BLaER1 (cell line): ENCODE results near the gene CAMK2D.

ENCODE experiments used
- H3K27ac ChIP-seq: shearing (Covaris generic); formaldehyde crosslinking; 2 replicates; pipeline ENCODE4 v1.8.1; 2022
- H3K27me3 ChIP-seq: shearing (Covaris generic); formaldehyde crosslinking; 2 replicates; pipeline ENCODE4 v1.8.1; 2022
- H3K36me3 ChIP-seq: shearing (Covaris generic); formaldehyde crosslinking; 2 replicates; pipeline ENCODE4 v1.8.1; 2022
- H3K4me1 ChIP-seq: shearing (Covaris generic); formaldehyde crosslinking; 2 replicates; pipeline ENCODE4 v1.8.1; 2022
- H3K4me2 ChIP-seq: shearing (Covaris generic); formaldehyde crosslinking; 2 replicates; pipeline ENCODE4 v1.8.1; 2022
- H3K4me3 ChIP-seq: shearing (Covaris generic); formaldehyde crosslinking; 2 replicates; pipeline ENCODE4 v1.8.1; 2022
- H3K9ac ChIP-seq: shearing (Covaris generic); formaldehyde crosslinking; 2 replicates; pipeline ENCODE4 v1.8.1; 2022
- H3K9me3 ChIP-seq: shearing (Covaris generic); formaldehyde crosslinking; 2 replicates; pipeline ENCODE4 v1.8.1; 2022
- H4K20me1 ChIP-seq: shearing (Covaris generic); formaldehyde crosslinking; 2 replicates; pipeline ENCODE4 v1.8.1; 2022
- Cebpa-rat ChIP-seq: shearing (Covaris generic); IDR thresholded peaks from 2 replicates; pipeline ENCODE4 v1.8.1; 2022

Gene CAMK2D

GRCh38 chr4:113625902-113626301 is 135.6 kb downstream of the CAMK2D start:
- peak overlapping the region; percentile 41 for H3K4me2 ChIP-seq
- H3K27ac ChIP-seq, result no peak overlapping the region
- H3K4me3 ChIP-seq, result no peak overlapping the region
- peaks cover 27% of the 10 kb centered on the region for H3K36me3 ChIP-seq
- H3K9ac ChIP-seq, result no peak overlapping the region
- peaks cover 86% of the 10 kb centered on the region for H3K4me1 ChIP-seq
- no peak for TF ChIP-seq Cebpa-rat
- H3K9me3 ChIP-seq, result no peaks in the 10 kb centered on the region
- H4K20me1 ChIP-seq, result no peaks in the 10 kb centered on the region
- H3K27me3 ChIP-seq, result no peaks in the 10 kb centered on the region

GRCh38 chr4:113623274-113623894 is 138.2 kb downstream of the CAMK2D start:
- no peak overlapping the region for H3K4me2 ChIP-seq
- no peak overlapping the region for H3K9ac ChIP-seq
- no peak for TF ChIP-seq Cebpa-rat
- no peak overlapping the region for H3K4me3 ChIP-seq
- H3K9me3 ChIP-seq, result no peaks in the 10 kb centered on the region
- H4K20me1 ChIP-seq, result no peaks in the 10 kb centered on the region
- peaks cover 27% of the 10 kb centered on the region for H3K36me3 ChIP-seq
- H3K27me3 ChIP-seq, result no peaks in the 10 kb centered on the region
- H3K27ac ChIP-seq, result no peak overlapping the region
- peaks cover 88% of the 10 kb centered on the region for H3K4me1 ChIP-seq

GRCh38 chr4:113621633-113622032 is 139.9 kb downstream of the CAMK2D start:
- Histone ChIP-seq H3K36me3 (peaks cover 27% of the 10 kb centered on the region), H3K9ac (no peak overlapping the region), H3K27ac (peak overlapping the region; percentile 51; the same call in 1 of the 2 replicates), H4K20me1 (no peaks in the 10 kb centered on the region), H3K9me3 (no peaks in the 10 kb centered on the region), H3K4me1 (peaks cover 88% of the 10 kb centered on the region), H3K4me2 (no peak overlapping the region), H3K4me3 (no peak overlapping the region), H3K27me3 (no peaks in the 10 kb centered on the region)
- no peak for TF ChIP-seq Cebpa-rat

GRCh38 chr4:113620032-113620431 is 141.5 kb downstream of the CAMK2D start:
- Histone ChIP-seq H3K27ac (peak overlapping the region; percentile 84), H3K9me3 (no peaks in the 10 kb centered on the region), H3K4me2 (peak overlapping the region; percentile 68), H3K27me3 (no peaks in the 10 kb centered on the region), H3K4me3 (no peak overlapping the region), H3K4me1 (peaks cover 88% of the 10 kb centered on the region), H4K20me1 (no peaks in the 10 kb centered on the region), H3K9ac (peak overlapping the region; percentile 60; the same call in 1 of the 2 replicates), H3K36me3 (peaks cover 23% of the 10 kb centered on the region)
- no peak for TF ChIP-seq Cebpa-rat

GRCh38 chr4:113619526-113619925 is 142.0 kb downstream of the CAMK2D start:
- peak overlapping the region; percentile 60 for H3K9ac ChIP-seq
- TF ChIP-seq Cebpa-rat, result no peak
- peak overlapping the region; percentile 68 for H3K4me2 ChIP-seq
- H3K36me3 ChIP-seq, result peaks cover 21% of the 10 kb centered on the region
- H3K4me1 ChIP-seq, result peaks cover 88% of the 10 kb centered on the region
- no peaks in the 10 kb centered on the region for H3K27me3 ChIP-seq
- H3K4me3 ChIP-seq, result no peak overlapping the region
- no peaks in the 10 kb centered on the region for H3K9me3 ChIP-seq
- peak overlapping the region; percentile 84 for H3K27ac ChIP-seq
- H4K20me1 ChIP-seq, result no peaks in the 10 kb centered on the region

- peaks cover 99% of the 10 kb centered on the region for H3K4me1 ChIP-seq
- H3K27me3 ChIP-seq, result no peaks in the 10 kb centered on the region
- H3K4me3 ChIP-seq, result peak overlapping the region; percentile 14; the same call in 1 of the 2 replicates
- H3K36me3 ChIP-seq, result peaks cover 10% of the 10 kb centered on the region
- H3K9ac ChIP-seq, result no peak overlapping the region
- TF ChIP-seq Cebpa-rat, result no peak
- no peaks in the 10 kb centered on the region for H3K9me3 ChIP-seq
- H4K20me1 ChIP-seq, result no peaks in the 10 kb centered on the region
- peak overlapping the region; percentile 84 for H3K27ac ChIP-seq
- H3K4me2 ChIP-seq, result peak overlapping the region; percentile 68
These were observed 143.3 kb downstream of the CAMK2D start for GRCh38 chr4:113618205-113618604.

GRCh38 chr4:113617195-113617594 is 144.3 kb downstream of the CAMK2D start:
- no peaks in the 10 kb centered on the region for H4K20me1 ChIP-seq
- H3K4me3 ChIP-seq, result 0 out of 2 replicates have a peak overlapping the region, but pooled peaks have one; percentile 14
- H3K27ac ChIP-seq, result peak overlapping the region; percentile 84
- peaks cover 2% of the 10 kb centered on the region for H3K36me3 ChIP-seq
- no peaks in the 10 kb centered on the region for H3K27me3 ChIP-seq
- H3K4me2 ChIP-seq, result peak overlapping the region; percentile 68
- no peaks in the 10 kb centered on the region for H3K9me3 ChIP-seq
- H3K9ac ChIP-seq, result peak overlapping the region; percentile 56
- H3K4me1 ChIP-seq, result peaks cover 100% of the 10 kb centered on the region
- TF ChIP-seq Cebpa-rat, result no peak

- H3K4me2 ChIP-seq, result peak overlapping the region; percentile 67
- no peak for TF ChIP-seq Cebpa-rat
- H3K4me1 ChIP-seq, result peaks cover 100% of the 10 kb centered on the region
- no peaks in the 10 kb centered on the region for H3K27me3 ChIP-seq
- H3K9ac ChIP-seq, result no peak overlapping the region
- no peaks in the 10 kb centered on the region for H4K20me1 ChIP-seq
- no peaks in the 10 kb centered on the region for H3K36me3 ChIP-seq
- no peaks in the 10 kb centered on the region for H3K9me3 ChIP-seq
- H3K27ac ChIP-seq, result peak overlapping the region; percentile 84
- H3K4me3 ChIP-seq, result no peak overlapping the region
These were observed 145.1 kb downstream of the CAMK2D start for GRCh38 chr4:113616443-113616842.

- H3K4me2 ChIP-seq, result peak overlapping the region; percentile 16
- no peak overlapping the region for H3K4me3 ChIP-seq
- H3K36me3 ChIP-seq, result peaks cover 20% of the 10 kb centered on the region
- H3K27ac ChIP-seq, result peak overlapping the region; percentile 47
- TF ChIP-seq Cebpa-rat, result no peak
- no peaks in the 10 kb centered on the region for H3K27me3 ChIP-seq
- no peak overlapping the region for H3K9ac ChIP-seq
- no peaks in the 10 kb centered on the region for H4K20me1 ChIP-seq
- H3K9me3 ChIP-seq, result no peaks in the 10 kb centered on the region
- peaks cover 83% of the 10 kb centered on the region for H3K4me1 ChIP-seq
These were observed 147.1 kb downstream of the CAMK2D start for GRCh38 chr4:113614414-113614813.

GRCh38 chr4:113613503-113613902 is 148.0 kb downstream of the CAMK2D start:
- Histone ChIP-seq H3K9ac (no peak overlapping the region), H4K20me1 (no peaks in the 10 kb centered on the region), H3K9me3 (no peaks in the 10 kb centered on the region), H3K4me1 (peaks cover 74% of the 10 kb centered on the region), H3K4me3 (no peak overlapping the region), H3K4me2 (no peak overlapping the region), H3K36me3 (peaks cover 27% of the 10 kb centered on the region), H3K27me3 (no peaks in the 10 kb centered on the region), H3K27ac (0 out of 2 replicates have a peak overlapping the region, but pooled peaks have one; percentile 24)
- TF ChIP-seq Cebpa-rat, result no peak
